Loucy (cell line): ENCODE results near the gene SORD.
"Not testable (repeated sequence)": the region's sequence is repeated elsewhere in the genome, so short reads cannot be mapped to it uniquely, and the experiment has no call there.

Experiments used
- EZH2phosphoT487 ChIP-seq: fragments of 200-600 bp; IDR thresholded peaks from 2 replicates; pipeline ENCODE4 v1.6.1; 2018; ENCODE audit warnings: antibody characterized with exemption, mild to moderate bottlenecking, moderate library complexity, borderline replicate concordance
- TF ChIP-seq, protein P1 (sequence below): fragments of 200-600 bp; sonication (generic); conservative IDR thresholded peaks from 2 replicates; pipeline ENCODE4 v1.5.1; 2014; ENCODE audit warnings: mild to moderate bottlenecking, antibody characterized with exemption, low read length

DNA sequence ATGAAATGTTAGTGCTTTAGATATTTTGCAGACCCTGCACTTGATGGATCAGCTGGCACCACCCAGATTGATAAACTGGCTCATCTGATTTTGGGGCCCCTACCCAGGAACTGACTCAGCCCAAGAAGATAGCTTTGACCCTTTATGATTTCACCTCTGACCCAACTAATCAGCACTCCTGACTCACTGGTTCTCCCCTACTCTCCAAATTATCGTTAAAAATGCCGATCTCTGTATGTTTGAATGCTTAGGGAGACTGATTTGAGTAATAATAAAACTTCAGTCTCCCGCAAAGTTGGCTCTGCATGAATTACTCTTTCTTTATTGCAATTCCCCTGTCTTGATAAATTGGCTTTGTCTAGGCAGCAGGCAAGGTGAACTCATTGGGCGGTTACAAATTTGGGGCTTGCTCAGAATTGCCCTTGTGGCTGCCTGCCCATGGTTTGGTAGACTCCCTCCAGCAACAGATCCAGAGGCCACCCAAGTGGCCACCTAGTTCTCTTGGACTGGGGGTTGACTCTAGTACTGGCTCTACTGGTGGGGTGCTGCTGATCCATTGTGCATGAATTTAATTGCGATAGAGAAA is 18.3 kb upstream of the SORD start:
- not testable (repeated sequence) for TF ChIP-seq EZH2phosphoT487
- TF ChIP-seq, protein P1, sequence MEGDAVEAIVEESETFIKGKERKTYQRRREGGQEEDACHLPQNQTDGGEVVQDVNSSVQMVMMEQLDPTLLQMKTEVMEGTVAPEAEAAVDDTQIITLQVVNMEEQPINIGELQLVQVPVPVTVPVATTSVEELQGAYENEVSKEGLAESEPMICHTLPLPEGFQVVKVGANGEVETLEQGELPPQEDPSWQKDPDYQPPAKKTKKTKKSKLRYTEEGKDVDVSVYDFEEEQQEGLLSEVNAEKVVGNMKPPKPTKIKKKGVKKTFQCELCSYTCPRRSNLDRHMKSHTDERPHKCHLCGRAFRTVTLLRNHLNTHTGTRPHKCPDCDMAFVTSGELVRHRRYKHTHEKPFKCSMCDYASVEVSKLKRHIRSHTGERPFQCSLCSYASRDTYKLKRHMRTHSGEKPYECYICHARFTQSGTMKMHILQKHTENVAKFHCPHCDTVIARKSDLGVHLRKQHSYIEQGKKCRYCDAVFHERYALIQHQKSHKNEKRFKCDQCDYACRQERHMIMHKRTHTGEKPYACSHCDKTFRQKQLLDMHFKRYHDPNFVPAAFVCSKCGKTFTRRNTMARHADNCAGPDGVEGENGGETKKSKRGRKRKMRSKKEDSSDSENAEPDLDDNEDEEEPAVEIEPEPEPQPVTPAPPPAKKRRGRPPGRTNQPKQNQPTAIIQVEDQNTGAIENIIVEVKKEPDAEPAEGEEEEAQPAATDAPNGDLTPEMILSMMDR = not testable (repeated sequence)
